UCSD-AML1 (cell line): ENCODE measurements around the gene CARD11.
"Not testable (repeated sequence)": the region's sequence is repeated elsewhere in the genome, so short reads cannot be mapped to it uniquely, and the experiment has no call there.

Experiments
- DNase-seq: peaks from one replicate; lab custom pipeline; 2025; ENCODE audit not compliant: unreplicated experiment; lab: John Stamatoyannopoulos, UW

Gene CARD11

GRCh38 chr7:2928613-2929311 lies 114.9 kb downstream of the CARD11 start:
- no peak for DNase-seq

DNA sequence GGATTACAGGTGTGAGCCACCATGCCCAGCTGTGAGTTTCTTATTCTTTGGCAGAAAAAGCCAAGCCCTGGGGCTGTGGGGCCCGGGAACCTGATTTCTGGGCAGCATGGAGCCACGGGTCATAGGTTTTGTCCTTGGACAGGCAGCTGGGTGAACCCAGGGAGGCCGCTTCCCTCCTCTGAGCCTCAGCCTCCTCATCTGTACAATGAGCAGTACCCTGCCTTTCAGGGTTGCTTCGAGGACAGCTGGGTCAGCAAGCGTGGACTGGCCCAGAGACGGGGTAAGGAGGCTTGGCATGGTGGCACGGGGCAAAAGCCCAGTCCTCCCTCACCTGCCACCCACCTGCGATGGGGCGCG lies 115.4 kb downstream of the CARD11 start:
- DNase-seq = no peak

DNA sequence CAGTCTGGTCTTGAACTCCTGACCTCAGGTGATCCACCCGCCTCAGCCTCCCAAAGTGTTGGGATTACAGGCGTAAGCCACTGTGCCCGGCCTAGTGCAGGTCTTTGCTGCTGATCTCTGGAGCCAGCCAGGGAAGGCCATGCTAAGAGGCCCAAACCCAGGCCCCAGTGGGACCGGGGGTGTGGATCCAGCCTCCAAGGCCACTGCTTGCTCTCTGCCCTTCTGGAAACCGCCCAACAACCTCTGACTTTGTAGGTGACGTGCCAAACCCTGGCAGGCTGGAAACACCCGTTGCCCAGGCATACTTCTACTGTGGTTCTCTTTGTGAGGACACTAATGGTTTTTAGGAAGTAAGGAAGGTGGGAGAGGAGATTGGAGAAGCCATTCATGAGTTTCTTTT lies 116.1 kb downstream of the CARD11 start:
- DNase-seq = no peak

DNA sequence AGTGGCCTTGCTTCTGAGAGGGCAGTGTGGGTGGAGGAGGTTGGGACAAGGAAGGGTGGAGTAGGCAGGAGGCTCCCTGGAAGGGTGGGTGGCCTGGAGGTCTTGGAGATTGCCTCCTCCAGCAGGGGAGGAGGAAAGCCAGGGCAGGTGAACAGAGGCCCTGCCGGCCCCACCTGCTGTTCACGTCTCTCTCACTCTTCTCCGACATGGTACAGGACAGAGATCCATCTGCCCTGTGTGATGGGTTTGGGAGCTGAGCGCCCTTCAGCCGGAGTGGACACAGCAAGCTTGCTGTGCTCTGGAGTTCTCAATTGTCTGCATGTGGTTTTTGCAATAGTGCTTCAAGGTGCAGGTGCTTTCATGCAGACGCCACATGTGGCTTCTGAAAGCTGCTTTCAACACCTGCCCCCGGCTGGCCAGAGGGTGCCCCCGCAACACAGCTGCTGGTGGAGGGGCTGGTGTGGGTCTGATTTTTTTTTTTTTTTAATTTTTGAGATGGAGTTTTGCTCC lies 116.7 kb downstream of the CARD11 start:
- no peak for DNase-seq

DNA sequence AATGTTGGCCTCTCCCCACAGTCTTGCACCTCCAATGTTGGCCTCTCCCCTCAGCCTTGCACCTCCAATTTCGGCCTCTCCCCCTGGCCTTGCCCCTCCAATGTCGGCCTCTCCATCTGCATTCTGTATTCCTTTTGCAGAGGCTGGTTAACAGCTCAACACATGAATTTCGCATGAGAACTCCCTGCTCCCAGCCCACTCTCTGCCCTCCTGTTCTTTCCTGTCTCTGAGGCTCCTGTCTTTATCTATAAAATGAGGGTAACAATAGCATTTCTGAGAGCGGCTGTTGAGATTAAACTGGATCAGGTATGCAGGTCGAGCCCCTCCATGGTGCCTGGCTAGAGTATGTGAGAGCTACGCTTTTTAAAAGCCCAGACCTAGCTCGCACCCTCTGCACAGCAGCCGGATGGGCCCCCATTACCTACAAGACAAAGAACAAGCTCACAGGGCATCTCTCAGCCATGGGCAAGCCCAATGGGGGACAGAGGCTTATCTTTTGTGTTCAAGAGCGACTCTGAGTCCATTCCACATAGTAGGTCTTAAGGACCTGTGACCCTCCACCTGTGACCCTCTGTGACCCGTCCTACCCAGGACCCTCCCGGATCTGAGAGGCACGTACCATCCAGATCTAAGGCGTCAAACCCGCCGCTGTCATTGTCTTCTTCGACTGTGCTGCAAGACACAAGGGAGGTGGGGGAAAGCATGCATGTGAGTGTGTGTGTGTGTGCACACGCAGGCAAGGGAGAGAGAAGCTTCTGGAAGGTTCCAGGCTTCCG lies 117.4 kb downstream of the CARD11 start:
- DNase-seq = no peak

DNA sequence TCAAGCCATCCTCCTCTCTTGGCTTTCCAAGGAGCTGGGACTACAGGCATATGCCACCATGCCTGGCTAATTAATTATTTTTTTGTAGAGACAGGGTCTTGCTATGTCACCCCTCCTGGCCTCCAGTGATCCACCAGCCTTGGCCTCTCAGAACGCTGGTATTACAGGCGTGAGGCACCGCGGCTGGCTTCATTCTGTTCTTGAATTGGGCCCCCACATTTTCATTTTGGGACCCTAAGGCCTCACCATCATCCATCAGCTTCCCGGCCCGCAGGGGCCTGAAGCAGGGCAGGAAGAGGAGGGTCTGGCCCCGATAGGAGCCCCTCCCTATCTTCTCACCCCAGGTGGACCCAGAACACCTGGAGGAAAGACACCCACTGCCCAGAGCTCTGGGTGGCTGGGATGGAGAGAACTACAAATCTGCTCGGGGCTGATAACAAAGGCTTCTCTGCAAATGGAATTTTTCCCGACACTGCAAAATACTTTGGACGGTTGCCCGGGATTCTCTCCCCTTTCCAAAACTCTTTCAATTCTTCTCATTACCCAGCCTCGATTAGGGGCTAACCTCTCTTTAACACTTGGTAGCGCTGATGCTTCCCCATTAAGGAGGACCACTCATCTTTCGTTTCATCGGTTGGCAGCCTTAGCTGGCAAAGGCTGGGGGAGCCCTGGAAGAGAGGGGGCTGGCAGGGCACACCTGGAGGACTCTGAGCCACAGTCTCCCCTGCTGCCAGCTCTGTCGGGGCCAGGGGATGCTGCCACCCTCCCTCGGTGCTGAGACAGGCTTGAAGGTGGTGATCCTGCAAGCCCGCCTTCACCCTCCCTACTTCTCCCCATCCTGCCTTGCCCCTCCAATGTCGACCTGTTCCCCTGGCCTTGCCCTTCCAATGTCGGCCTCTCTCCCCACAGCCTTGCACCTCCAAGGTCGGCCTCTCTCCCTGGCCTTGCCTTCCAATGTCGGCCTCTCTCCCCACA lies 118.5 kb downstream of the CARD11 start:
- DNase-seq = no peak

- no peak for DNase-seq
Observed at GRCh38 chr7:2923886-2924574, 119.6 kb downstream of the CARD11 start.

DNA sequence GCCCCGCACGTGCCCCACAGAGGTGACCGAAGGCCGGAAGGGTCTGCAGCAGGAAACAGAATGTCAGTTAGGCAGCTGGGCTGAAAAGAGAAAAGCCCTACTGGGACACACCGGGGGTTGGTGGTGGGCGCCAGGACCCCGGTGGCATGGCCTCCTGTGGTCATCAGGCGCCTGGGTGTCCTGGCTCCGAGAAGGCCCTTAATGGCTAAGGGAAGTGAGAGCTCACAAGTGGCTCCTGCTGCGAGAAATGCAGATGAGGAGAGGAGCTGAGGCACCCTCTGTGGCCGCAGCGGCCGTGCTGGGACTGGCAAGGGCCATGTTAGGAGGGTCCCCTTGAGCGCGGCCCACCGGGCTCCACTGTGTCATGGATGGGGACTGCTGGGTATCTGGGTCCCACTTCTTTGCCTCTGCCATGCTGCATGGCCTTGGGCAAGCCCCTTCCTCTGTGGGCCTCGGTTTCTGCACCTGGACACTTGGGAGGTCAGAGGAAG lies 120.3 kb downstream of the CARD11 start:
- no peak for DNase-seq

DNA sequence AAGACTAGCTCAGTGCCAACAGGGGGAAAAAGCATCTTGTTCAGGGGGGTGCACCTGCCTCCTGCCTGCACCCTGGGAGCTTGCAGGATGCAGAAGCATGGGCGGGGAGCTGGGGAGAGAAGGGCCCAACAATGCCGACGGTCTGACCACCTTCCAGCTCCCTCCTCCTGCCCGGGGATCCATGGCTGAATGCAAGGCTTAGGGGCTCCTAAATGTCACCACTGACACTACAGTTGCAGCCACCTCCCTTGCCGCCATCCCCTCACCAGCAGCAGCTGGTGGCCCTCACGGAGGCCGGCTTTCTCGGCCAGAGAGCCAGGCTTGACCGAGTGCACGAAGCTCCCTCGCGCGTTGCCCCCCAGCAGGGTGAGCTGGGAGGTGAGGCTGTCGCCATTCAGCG lies 120.8 kb downstream of the CARD11 start:
- no peak for DNase-seq

DNA sequence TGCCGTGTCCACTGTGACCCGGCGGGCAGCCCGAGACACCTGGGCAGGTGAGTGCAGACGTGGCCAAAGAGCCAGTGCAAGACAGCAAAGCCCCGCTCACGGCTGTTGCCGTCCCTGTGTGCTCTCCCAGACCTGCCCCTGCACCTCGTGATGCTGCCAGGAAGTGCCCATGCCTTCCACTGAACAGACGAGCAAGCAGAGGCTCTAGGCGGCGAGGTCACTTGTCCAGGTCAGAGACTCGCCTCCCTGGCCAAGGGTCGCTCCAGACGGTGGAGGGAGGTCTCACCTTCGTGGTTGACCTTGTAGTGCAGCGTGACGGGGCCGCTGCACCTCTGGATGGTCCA lies 121.3 kb downstream of the CARD11 start:
- no peak for DNase-seq

DNA sequence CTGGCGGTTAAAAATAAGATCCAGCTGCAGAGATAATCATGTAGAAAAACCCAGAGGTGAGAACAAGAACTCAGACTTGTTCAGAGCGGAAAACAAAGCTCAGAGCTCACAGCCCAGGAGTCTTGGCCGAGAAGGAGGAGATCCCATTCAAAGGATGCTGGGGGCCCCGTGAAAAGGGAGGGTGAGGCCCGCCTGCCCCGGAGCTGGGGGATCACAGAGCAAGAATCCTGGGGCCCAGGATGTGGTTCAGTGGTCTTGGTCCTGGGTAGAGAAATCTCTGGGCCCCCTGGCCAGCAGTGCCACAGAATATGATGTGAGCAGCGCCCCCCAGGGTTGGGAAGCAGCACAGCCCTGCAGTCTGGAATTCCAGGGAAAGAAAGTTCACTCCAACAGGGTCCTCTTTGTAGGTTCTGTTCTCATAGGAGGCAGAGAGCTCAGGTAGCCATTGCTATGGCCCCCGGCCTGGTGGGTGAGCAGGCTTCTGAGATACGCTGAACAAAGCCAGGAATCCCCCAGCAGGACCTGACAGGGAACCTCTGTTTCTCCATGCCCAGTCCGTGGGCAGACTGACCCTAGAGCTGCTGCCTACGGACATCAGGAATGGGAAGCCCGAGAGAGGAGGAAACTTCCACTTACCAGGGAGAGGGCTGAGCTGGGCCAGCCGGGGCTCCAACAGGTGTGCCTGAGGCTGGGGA lies 121.9 kb downstream of the CARD11 start:
- DNase-seq = no peak

- no peak for DNase-seq
Observed at GRCh38 chr7:2920956-2921652, 122.6 kb downstream of the CARD11 start.

GRCh38 chr7:2920480-2920879 lies 123.2 kb downstream of the CARD11 start:
- DNase-seq = not testable (repeated sequence)

GRCh38 chr7:2920041-2920440 lies 123.6 kb downstream of the CARD11 start:
- DNase-seq = no peak

DNA sequence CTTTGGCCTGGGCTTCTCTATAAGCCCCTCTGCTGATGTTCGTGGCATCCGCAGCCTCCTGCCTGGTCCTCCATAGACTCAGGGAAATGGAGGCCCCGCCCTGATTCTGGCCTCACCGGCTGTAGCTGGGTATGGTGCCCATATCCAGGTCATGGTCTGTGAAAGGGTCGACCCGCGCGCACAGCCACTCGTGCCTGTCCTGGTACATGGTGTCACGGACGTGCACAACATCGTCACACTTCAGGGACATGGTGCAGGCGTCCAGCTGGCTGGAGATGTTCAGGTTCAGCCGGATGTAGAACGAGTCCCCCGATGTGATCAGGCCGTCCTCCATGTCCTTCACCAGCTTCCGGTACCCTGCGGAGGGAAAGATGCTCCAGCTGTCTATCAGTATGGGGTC lies 124.4 kb downstream of the CARD11 start:
- no peak for DNase-seq

DNA sequence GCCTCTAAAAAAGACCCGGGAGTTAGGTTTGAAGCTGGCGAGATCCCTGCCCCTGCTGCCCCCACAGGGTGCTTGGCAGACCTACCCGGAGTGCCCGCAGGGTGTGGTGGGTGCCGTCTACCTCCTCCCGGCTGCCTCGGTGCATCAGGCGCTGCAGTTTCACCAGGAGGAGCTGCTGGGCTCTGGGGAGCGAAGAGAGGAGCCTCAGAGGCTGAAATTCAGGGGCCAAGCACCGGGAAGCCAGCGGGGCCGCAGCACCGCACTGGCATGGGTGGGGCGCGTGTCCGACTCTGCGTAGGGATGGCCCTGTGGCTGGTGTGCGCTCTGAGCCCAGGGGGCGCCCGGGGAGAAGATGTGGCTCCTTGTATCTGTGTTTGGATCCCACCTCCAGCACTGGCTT lies 125.3 kb downstream of the CARD11 start:
- no peak for DNase-seq

GRCh38 chr7:2915023-2915422 lies 128.6 kb downstream of the CARD11 start:
- no peak for DNase-seq

GRCh38 chr7:2913760-2914387 lies 129.8 kb downstream of the CARD11 start:
- DNase-seq = no peak
